PC-9 (cell line): Measurements from ENCODE around the gene USP21.

Experiments used
- CTCF ChIP-seq: fragments of 200-600 bp; sonication (generic); conservative IDR thresholded peaks from 2 replicates; pipeline ENCODE4 v1.6.1; 2017; ENCODE audit warnings: mixed run types, antibody characterized with exemption, mild to moderate bottlenecking, moderate library complexity
- EZH2 ChIP-seq: fragments of 200-600 bp; sonication (generic); IDR thresholded peaks from 2 replicates; pipeline ENCODE4 v1.8.0; 2017; ENCODE audit warnings: antibody characterized with exemption, low read depth

- TF ChIP-seq CTCF (no peak), EZH2 (no peak)
Measured at GRCh38 chr1:161159913-161160243, 578 bp downstream of the USP21 start.
